Kidney (tissue), 14 donors: ENCODE results near the gene GALNT11. TPM values are rescaled to one million over a fixed set of nuclear protein-coding genes. Genes with fewer than 3 reads are reported as not detected.
"Not testable (repeated sequence)": the region's sequence is repeated elsewhere in the genome, so short reads cannot be mapped to it uniquely, and the experiment has no call there.

Experiments
- DNase-seq, 5 donors: peaks; one replicate each; pipeline ENCODE4 v3.0.0-alpha.2; 2013 to 2020
- FAIRE-seq: peaks from 2 replicates; lab custom pipeline; 2012; peaks lifted over from hg19 to GRCh38; lab: Jason Lieb, UNC
- H3K27ac ChIP-seq, 2 donors: one replicate each; pipeline ENCODE4 v1.7.0; 2013; ENCODE audit warnings: low read depth in 2 of 2, low read length in 2 of 2, inconsistent platforms in 1 of 2
- H3K27me3 ChIP-seq: one replicate; pipeline ENCODE4 v1.7.1; 2013; ENCODE audit warnings: low read length, inconsistent platforms; ENCODE audit not compliant: control insufficient read depth, insufficient read depth
- H3K36me3 ChIP-seq, 3 donors: one replicate each; pipeline versions ENCODE4 v1.7.0 to v1.7.1; 2013; ENCODE audit warnings: low read length in 3 of 3, control low read depth in 1 of 3, inconsistent platforms in 1 of 3; ENCODE audit not compliant: insufficient read depth in 3 of 3, control insufficient read depth in 2 of 3
- H3K4me1 ChIP-seq, 3 donors: one replicate each; pipeline versions ENCODE4 v1.7.0 to v1.7.1; 2013; ENCODE audit warnings: low read length in 3 of 3, inconsistent platforms in 1 of 3, low read depth in 1 of 3; ENCODE audit not compliant: control insufficient read depth in 2 of 3, insufficient read depth in 2 of 3
- H3K4me3 ChIP-seq, 3 donors: one replicate each; pipeline versions ENCODE4 v1.7.0 to v1.8.1; 2013; ENCODE audit warnings: low read length in 3 of 3, control low read depth in 1 of 3, inconsistent platforms in 1 of 3
- H3K9ac ChIP-seq, 3 donors: one replicate each; pipeline versions ENCODE4 v1.7.0 to v1.7.1; 2013; ENCODE audit warnings: low read length in 3 of 3, control low read depth in 1 of 3, inconsistent platforms in 1 of 3
- H3K9me3 ChIP-seq, 3 donors: one replicate each; pipeline versions ENCODE4 v1.7.0 to v1.7.1; 2013; ENCODE audit warnings: low read length in 3 of 3, control low read depth in 1 of 3, inconsistent platforms in 1 of 3; ENCODE audit not compliant: control insufficient read depth in 2 of 3, insufficient read depth in 1 of 3
- CTCF ChIP-seq: IDR thresholded peaks from 3 replicates; pipeline ENCODE4 v1.5.1; 2012; ENCODE audit warnings: mild to moderate bottlenecking, moderate library complexity, borderline replicate concordance; ENCODE audit not compliant: insufficient read depth; ENCODE audit errors: extremely low read depth
- intact Hi-C: fragments of 100-400 bp; cut with DNase I; formaldehyde crosslinking; loops from one replicate; pipeline ENCODE4 v1.11.1; 2022
- polyA plus RNA-seq: library from polyadenylated mRNA; stranded (reverse); fragments of 350-450 nt; fragmentation: Illumina TruSeq; extraction: RNeasy Lipid Tissue Mini Kit (QIAGEN cat#74804); gene quantifications from one replicate; pipeline ENCODE4 v1.2.3, GENCODE V29; 2014; ENCODE audit warnings: low read depth, low replicate concordance; ENCODE audit not compliant: insufficient read depth
- total RNA-seq: library from RNA; stranded (reverse); fragmentation: NEBNext Ultra II Directional; extraction: Animal tissue kit (Norgen Biotek cat#: 25700); gene quantifications from one replicate; pipeline ENCODE4 v1.2.1, GENCODE V29; 2021
- donor health status: control.
- donor health status: control.
- donor health status: control.
- donor health status: control.
- donor health status: control.
- donor health status: DM: yes; HTN: yes; CAD: no.
- donor health status: Normal renal cell carcinoma (clear cell type).

Gene GALNT11
- total and polyA plus RNA-seq, 2 donors from 2014 or later = 86.3 to 116 TPM

- no peak for DNase-seq
- Histone ChIP-seq H3K4me3 (no peak overlapping the region), H3K27ac (no peak overlapping the region), H3K9me3 (no peaks in the 10 kb centered on the region), H3K4me1 (no peaks in the 10 kb centered on the region), H3K27me3 (no peaks in the 10 kb centered on the region), H3K36me3 (no peaks in the 10 kb centered on the region), H3K9ac (no peak overlapping the region)
- no peak for TF ChIP-seq CTCF
- intact Hi-C loops = no loop called here
- FAIRE-seq = no peak
These were observed 8.5 kb upstream of the GALNT11 start for GRCh38 chr7:152016947-152017346.

- H3K4me1 ChIP-seq, H3K9ac ChIP-seq, H3K27ac ChIP-seq, H3K27me3 ChIP-seq, H3K9me3 ChIP-seq, intact Hi-C loops, H3K4me3 ChIP-seq, H3K36me3 ChIP-seq, DNase-seq, FAIRE-seq: not testable (repeated sequence)
These were observed 7.8 kb upstream of the GALNT11 start for GRCh38 chr7:152017683-152018082.

GRCh38 chr7:152021740-152022139 is 3.7 kb upstream of the GALNT11 start:
- H3K4me3 ChIP-seq, FAIRE-seq, intact Hi-C loops, H3K36me3 ChIP-seq, H3K9me3 ChIP-seq, DNase-seq, H3K27ac ChIP-seq, H3K9ac ChIP-seq, H3K27me3 ChIP-seq, H3K4me1 ChIP-seq: not testable (repeated sequence)

GRCh38 chr7:152025937-152026890 is 740 bp downstream of the GALNT11 start:
- TF ChIP-seq CTCF = no peak
- FAIRE-seq (no peak), DNase-seq (peak in 3 of 5 donors; percentile 13 to 43 (median 39))
- peak overlapping the region; percentile 53 to 63 for H3K27ac ChIP-seq
- H3K36me3 ChIP-seq = no peaks in the 10 kb centered on the region
- peak overlapping the region; percentile 15 to 71 (median 37) for H3K9ac ChIP-seq
- H3K4me1 ChIP-seq = peaks cover 0 to 6% (median 5%) of the 10 kb centered on the region in 3 donors
- intact Hi-C loops = no loop called here
- H3K27me3 ChIP-seq = no peaks in the 10 kb centered on the region
- H3K9me3 ChIP-seq = no peaks in the 10 kb centered on the region
- H3K4me3 ChIP-seq = peak overlapping the region; percentile 65 to 93 (median 73)

GRCh38 chr7:152027491-152028365 is 2.3 kb downstream of the GALNT11 start:
- H3K27ac ChIP-seq, H3K4me3 ChIP-seq, intact Hi-C loops, H3K9me3 ChIP-seq, H3K36me3 ChIP-seq, H3K27me3 ChIP-seq, H3K4me1 ChIP-seq, H3K9ac ChIP-seq, FAIRE-seq: not testable (repeated sequence)
- DNase-seq = peak in 3 of 5 donors; percentile 35 to 57 (median 44)
